K562 (cell line): ENCODE measurements around the gene ACP4.

Experiments used
- EZH2 ChIP-seq: IDR thresholded peaks from 2 replicates; pipeline ENCODE4 v1.6.1; 2012; ENCODE audit warnings: low read depth, mild to moderate bottlenecking, inconsistent platforms, low read length, borderline replicate concordance
- HNRNPLL ChIP-seq: fragments of 200-400 bp; formaldehyde crosslinking; IDR thresholded peaks from 2 replicates; pipeline ENCODE4 v1.6.1; 2017; ENCODE audit warnings: low read length, low read depth, mild to moderate bottlenecking; ENCODE audit not compliant: poor library complexity, severe bottlenecking
- NR3C1 ChIP-seq: sonication (generic); formaldehyde crosslinking; IDR thresholded peaks from 2 replicates; pipeline ENCODE4 v1.8.1; 2022; ENCODE audit warnings: missing genetic modification reagents
- SIRT6 ChIP-seq: IDR thresholded peaks from one replicate; pipeline ENCODE4 v1.6.1; 2012; ENCODE audit warnings: low read depth, mild to moderate bottlenecking, control low read depth, inconsistent platforms, low read length, moderate library complexity

GRCh38 chr19:50749490-50749889 is 40.7 kb upstream of the ACP4 start:
- TF ChIP-seq SIRT6 (no peak), HNRNPLL (no peak), NR3C1 (CRISPR knock-in tag) (no peak), EZH2 (no peak)
